Activated CD4-positive, CD25-positive, alpha-beta regulatory T cell (primary cell): ENCODE results near the gene DNM3.

ENCODE experiments used
- DNase-seq, 4 experiments: peaks; one replicate each; lab custom pipeline; 2025; lab: John Stamatoyannopoulos, UW

DNM3 gene

DNA sequence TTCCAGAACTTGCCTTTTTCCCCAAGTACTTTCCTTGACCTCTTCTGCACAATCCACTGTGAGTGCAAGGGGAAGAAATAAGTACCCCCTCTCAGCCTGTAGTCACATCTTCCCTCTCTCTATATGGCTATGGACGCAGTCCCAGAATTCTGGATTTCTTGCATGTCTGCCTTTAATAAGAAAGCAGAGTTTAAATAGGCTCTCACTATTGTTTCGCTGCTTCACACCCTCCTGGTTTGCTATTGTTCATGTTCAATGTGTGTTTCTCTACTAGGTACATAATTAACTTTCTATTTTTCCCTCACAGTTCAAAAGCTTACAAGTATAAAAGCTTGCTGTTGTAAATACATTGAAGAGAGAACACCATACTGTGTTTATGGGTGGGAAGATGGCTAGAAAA, 397.7 kb downstream of the DNM3 start:
- DNase-seq: no peak

DNA sequence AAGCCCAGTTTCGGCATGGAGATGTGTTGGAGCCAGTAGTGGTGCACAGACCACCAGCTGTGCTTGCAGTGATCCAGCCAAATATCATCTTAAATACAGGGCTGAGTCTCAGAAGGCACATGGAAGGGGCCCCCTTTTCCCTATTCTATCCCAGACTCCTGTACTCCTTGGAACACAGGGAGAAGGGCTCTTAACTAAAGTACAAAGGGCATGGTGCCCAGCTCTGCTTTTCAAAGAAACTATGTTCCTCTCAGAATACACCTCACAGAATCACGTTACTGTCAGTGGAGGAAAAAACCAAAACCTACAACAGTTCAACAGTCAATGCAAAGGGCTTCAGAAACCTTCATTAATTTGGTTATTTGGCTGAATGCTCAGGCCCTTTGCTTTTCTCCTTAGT, 398.6 kb downstream of the DNM3 start:
- no peak for DNase-seq

- DNase-seq: no peak
These were observed 400.2 kb downstream of the DNM3 start for GRCh38 chr1:172241540-172241939.

- no peak for DNase-seq
These were observed 403.6 kb downstream of the DNM3 start for GRCh38 chr1:172244865-172245264.

GRCh38 chr1:172245788-172246187, 404.5 kb downstream of the DNM3 start:
- no peak for DNase-seq

- DNase-seq: no peak
These were observed 405.5 kb downstream of the DNM3 start for GRCh38 chr1:172246521-172247390.

DNA sequence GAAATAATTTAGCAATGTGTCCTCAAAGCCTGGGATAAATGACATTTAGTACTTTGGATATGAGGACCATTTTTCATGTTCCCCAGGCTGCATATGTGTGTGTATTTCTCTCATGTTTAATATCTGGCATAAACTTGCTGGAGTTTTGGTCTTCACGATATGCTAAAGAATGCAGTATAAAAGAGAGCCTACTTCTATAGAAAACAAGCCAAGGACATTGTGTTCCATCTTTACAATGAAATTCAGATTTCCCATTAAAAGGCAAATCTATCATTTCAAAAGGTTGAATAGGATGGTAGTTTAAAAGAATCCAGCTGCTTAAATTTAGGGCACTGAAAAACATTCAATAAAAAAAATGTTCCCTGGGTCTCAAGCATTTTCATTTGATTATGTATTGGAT, 410.2 kb downstream of the DNM3 start:
- DNase-seq: no peak

DNA sequence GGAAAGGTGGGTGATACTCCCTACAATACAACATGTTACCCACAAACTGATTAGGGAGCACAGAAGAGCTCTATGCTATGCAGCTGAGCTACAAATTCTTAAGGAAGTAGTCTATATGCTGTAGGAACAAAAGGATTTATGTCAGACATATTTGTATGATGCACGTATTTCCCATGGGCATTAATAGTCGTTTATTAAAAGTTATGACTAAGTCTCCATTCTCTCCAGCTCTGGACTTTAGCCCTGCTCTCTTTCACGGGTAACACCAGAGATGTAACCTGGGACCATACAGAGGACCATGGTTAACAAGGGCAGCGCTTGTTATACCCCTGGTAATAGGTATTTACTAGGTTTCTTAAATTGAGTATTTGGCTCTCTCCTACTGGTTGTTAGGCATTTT, 411.0 kb downstream of the DNM3 start:
- DNase-seq: no peak

- no peak for DNase-seq
These were observed 411.7 kb downstream of the DNM3 start for GRCh38 chr1:172252958-172253357.

DNA sequence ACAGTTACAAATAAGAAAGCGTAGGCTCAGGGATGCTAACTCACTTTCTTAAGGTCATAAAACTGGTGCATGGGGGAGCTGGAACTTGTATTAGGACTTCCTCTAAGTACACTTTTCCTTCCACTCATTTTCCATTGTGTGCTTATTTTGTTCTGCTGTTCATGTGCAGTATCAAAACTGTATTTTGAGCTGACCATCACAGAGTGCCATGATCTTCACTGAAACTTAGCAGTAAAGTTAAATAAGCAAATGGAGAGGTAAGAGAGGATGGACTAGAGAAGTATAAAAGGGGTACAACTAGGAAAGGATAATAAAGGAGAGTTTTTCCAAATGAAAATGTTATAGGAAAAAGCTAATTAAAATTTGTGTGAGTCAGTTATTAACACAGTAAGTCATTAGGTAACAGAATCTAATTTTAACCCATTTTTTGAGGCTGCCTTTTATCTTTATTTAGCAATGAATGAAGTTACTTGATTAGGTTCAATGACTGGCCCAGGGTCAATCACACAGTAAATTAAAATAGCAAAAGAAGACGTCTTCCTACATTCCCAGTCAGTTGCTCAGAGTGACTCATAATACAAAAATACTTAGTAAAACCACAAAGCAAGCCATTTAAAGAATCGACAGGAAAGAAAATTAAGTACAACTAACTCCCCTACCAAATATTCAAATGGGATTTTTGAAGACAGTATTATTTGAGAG, 413.4 kb downstream of the DNM3 start:
- DNase-seq: no peak

GRCh38 chr1:172255223-172255560, 413.9 kb downstream of the DNM3 start:
- no peak for DNase-seq

- no peak for DNase-seq
These were observed 424.6 kb downstream of the DNM3 start for GRCh38 chr1:172265905-172266304.

DNA sequence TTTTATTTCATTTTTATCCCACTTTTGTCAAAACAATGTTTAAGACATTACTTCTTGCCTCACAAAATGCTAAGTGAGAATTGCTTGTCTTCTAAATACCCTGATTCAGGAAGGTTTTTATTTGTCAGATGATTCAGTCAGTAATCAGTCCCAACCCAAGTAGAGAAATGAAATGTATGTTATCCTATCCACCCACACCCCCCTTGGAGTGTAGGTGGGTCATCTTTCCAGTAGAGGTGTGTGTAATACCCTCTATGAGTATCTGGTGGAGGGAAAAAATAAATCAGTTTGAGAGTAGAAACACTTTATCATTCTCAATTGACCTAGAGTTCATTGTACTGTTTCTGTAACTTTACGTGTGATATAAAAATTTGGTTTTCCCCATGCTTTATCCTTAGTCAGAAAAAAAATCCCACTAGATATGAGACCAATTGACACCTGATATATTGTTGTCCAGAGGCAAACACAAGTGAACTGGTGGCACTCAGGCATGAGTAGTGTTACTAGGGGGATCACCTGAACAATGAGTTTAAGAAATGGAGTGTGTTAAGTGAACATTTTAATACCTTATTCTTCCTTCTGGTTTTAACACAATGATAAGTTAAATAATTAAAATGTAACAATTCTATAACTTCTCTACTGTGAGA, 425.4 kb downstream of the DNM3 start:
- no peak for DNase-seq

DNA sequence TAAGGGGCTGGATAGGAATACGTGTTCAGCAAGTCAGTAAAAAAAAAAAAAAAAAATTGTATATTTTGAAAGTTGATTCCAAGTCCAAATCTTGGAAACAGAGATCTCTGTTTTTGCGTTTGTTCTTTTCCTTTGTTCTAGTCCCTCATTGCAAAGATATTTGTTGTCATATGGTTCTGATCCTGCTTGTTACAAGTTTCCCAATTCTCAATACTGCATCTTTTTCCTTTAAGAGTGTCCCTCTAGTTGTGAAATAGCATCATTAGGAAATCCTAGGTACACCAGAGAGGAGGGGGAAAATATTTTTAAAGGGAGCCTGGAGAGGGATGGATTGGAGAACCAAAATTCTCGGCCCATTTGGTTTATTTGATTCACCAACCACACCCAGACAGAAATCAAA, 426.9 kb downstream of the DNM3 start:
- DNase-seq: no peak

- no peak for DNase-seq
These were observed 427.8 kb downstream of the DNM3 start for GRCh38 chr1:172269084-172269483.

DNA sequence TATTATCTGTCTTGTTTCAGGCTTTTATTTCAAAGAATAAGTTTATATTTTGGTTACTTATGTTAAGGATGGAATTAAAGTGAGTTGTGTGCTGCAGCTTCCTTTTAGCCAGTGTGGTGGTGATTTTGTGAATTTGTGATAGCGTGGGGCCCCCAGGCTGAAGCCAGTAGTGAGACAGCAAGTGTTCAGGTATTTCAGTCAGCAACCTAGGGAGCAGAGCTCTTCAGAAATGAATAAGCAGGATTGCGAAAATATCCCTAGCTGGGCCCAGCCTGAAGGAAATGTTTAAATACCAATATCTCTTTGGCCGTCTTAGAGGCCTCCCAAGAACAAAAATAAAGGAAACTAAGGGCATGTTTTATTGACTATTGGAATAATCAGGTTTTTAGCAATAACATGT, 428.3 kb downstream of the DNM3 start:
- no peak for DNase-seq

GRCh38 chr1:172270605-172271004, 429.3 kb downstream of the DNM3 start:
- no peak for DNase-seq

DNA sequence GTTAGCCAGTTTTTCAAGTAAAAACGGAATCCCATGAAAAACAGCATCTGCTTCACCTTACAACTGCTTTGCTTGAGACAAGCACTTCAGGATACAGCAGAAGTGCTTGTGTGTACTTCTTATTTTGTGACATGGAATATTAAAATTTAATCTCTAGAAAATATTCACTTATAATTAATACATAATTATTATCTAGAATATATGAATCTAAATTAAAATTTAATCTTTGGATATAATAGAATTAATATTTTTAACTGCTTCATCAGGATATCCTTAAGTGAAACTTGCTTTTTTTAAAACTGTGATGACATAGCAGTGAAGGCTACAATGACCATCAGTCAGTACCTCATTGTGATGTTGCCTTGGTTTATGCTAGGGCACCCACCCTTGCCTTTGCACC, 430.8 kb downstream of the DNM3 start:
- DNase-seq: no peak

DNA sequence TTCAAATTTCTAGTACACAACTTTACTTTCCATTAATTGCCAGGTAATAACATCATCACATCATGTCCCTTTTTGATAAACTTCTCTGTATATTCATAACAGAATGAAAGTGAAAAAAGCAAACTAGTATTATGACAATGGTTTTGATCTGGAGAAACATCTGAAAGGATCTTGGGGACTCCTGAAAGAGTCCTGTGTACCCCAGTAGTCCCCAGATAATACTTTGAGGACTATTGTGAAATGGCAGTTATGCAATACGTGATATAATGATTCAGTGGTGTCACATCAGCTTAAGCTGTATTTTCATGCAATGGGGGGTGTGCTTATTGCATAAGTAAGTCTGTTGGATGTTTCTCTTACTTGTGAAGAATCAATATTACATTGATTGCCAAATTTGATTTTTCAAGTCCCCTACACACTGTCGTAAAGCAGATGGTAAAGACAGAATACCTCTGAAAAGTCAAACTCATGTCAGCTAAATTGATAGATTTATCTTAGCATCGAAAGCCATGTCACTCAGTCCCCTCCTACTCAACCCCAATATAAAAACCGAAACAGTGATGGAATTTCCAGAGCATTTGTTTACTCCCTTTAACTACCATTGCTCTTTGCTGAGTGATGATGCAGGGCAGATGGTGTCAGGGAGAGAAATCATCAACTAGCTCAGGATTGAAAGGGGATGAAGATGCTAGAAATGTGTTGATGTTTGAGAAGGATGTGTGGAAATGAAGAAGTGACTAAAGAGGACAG, 432.5 kb downstream of the DNM3 start:
- DNase-seq: no peak

- DNase-seq: no peak
These were observed 434.2 kb downstream of the DNM3 start for GRCh38 chr1:172275478-172275877.

DNA sequence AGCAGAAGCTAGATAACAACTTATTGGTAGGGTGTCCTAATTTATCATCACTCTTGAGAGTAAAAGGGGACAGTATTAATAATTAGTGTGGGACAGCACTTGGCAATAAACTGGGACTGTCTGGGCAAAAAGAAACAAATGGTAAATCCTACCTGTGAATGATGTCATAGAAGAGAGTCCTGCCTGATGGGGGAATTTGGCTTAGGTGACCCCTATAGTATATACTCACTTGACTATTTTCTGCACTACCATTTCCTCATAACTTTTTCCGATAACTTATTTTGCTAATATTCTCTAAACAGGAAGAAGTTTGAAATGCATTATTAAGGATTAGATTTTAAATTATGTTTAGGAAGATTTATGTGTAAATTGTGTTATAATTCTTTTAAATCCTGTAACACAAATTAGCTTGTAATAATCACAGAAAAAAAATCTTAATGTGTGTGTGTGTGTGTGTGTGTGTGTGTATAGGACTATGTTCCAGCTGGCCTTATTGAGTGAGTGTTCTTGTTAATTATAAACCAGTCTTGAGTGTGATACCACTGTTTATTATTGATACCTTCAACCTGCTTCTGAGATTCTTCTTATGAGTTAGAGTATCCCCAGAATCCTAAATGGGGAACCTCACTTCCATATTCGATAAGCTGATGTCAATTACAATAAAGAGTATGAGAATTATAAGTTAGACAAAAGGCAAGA, 435.0 kb downstream of the DNM3 start:
- DNase-seq: no peak

GRCh38 chr1:172277275-172277674, 436.0 kb downstream of the DNM3 start:
- no peak for DNase-seq
